Measurements from ENCODE around the gene ABLIM1. TPM values are rescaled to one million over a fixed set of nuclear protein-coding genes. Genes with fewer than 3 reads are reported as not detected.

The ABLIM1 gene
- total RNA-seq, 4 donors from 2014 or later, result 84.7 to 203 (median 150) TPM

- H3K36me3 ChIP-seq, result no peaks in the 10 kb centered on the region
- in situ Hi-C loops (cut with MboI; ENCODE audit: low sequenced_read_pairs in 4 of 4) (loop anchor here in 1 of 4 donors (10.0 kb wide), 1 partner anchor 137 kb away; no protein-coding TSS in a partner anchor), intact Hi-C loops (cut with DNase I; ENCODE audit: low total_unique reads) (no loop called here)
- TF ChIP-seq POLR2A (IDR thresholded peaks at IDR 0.05) (no peak), CTCF (IDR thresholded peaks at IDR 0.05 in 4 of 5, conservative IDR thresholded peaks at IDR 0.05 in 1 of 5) (no peak)
- H3K9me3 ChIP-seq, result no peaks in the 10 kb centered on the region
- H3K4me3 ChIP-seq, result no peak overlapping the region
- H3K4me1 ChIP-seq, result peaks cover 3 to 20% of the 10 kb centered on the region in 2 donors
- no peak for DNase-seq
- H3K27ac ChIP-seq, result no peak overlapping the region
- no peaks in the 10 kb centered on the region for H3K27me3 ChIP-seq
- ATAC-seq, result no peak
Measured at GRCh38 chr10:114691442-114691941, 33.4 kb upstream of the ABLIM1 start.

- Histone ChIP-seq H3K27me3 (no peaks in the 10 kb centered on the region), H3K27ac (no peak overlapping the region), H3K4me3 (no peak overlapping the region), H3K4me1 (peaks cover 5 to 25% of the 10 kb centered on the region in 2 donors), H3K36me3 (no peaks in the 10 kb centered on the region), H3K9me3 (no peaks in the 10 kb centered on the region)
- DNase-seq, result no peak
- in situ Hi-C loops (cut with MboI; ENCODE audit: low sequenced_read_pairs in 4 of 4), result no loop called here
- ATAC-seq, result no peak
- intact Hi-C loops (cut with DNase I; ENCODE audit: low total_unique reads), result no loop called here
- TF ChIP-seq POLR2A (IDR thresholded peaks at IDR 0.05) (no peak), CTCF (IDR thresholded peaks at IDR 0.05 in 4 of 5, conservative IDR thresholded peaks at IDR 0.05 in 1 of 5) (no peak)
Measured at GRCh38 chr10:114688786-114689185, 30.7 kb upstream of the ABLIM1 start.

GRCh38 chr10:114687459-114687858 is 29.4 kb upstream of the ABLIM1 start:
- no peak for TF ChIP-seq POLR2A (IDR thresholded peaks at IDR 0.05)
- no peak for TF ChIP-seq CTCF (IDR thresholded peaks at IDR 0.05 in 4 of 5, conservative IDR thresholded peaks at IDR 0.05 in 1 of 5)
- Histone ChIP-seq H3K4me3 (no peak overlapping the region), H3K36me3 (no peaks in the 10 kb centered on the region), H3K27me3 (no peaks in the 10 kb centered on the region), H3K9me3 (no peaks in the 10 kb centered on the region), H3K27ac (peak overlapping the region in 3 of 4 donors; percentile 6 to 83 (median 78)), H3K4me1 (peaks cover 5 to 34% of the 10 kb centered on the region in 2 donors)
- in situ Hi-C loops (cut with MboI; ENCODE audit: low sequenced_read_pairs in 4 of 4) (no loop called here), intact Hi-C loops (cut with DNase I; ENCODE audit: low total_unique reads) (no loop called here)
- no peak for ATAC-seq
- DNase-seq, result no peak

GRCh38 chr10:114686013-114686412 is 27.9 kb upstream of the ABLIM1 start:
- H3K27me3 ChIP-seq, result no peaks in the 10 kb centered on the region
- no peak for DNase-seq
- no peaks in the 10 kb centered on the region for H3K9me3 ChIP-seq
- no peak overlapping the region for H3K4me3 ChIP-seq
- peaks cover 8 to 46% of the 10 kb centered on the region in 2 donors for H3K4me1 ChIP-seq
- no peaks in the 10 kb centered on the region for H3K36me3 ChIP-seq
- TF ChIP-seq CTCF (IDR thresholded peaks at IDR 0.05 in 4 of 5, conservative IDR thresholded peaks at IDR 0.05 in 1 of 5), result no peak
- TF ChIP-seq POLR2A (IDR thresholded peaks at IDR 0.05), result no peak
- no peak for ATAC-seq
- in situ Hi-C loops (cut with MboI; ENCODE audit: low sequenced_read_pairs in 4 of 4), result no loop called here
- intact Hi-C loops (cut with DNase I; ENCODE audit: low total_unique reads), result no loop called here
- peak overlapping the region; percentile 74 to 83 (median 76) for H3K27ac ChIP-seq

GRCh38 chr10:114685456-114685855 is 27.4 kb upstream of the ABLIM1 start:
- DNase-seq (no peak), ATAC-seq (no peak)
- no peak overlapping the region for H3K4me3 ChIP-seq
- H3K36me3 ChIP-seq, result no peaks in the 10 kb centered on the region
- H3K27ac ChIP-seq, result peak overlapping the region; percentile 74 to 83 (median 76)
- H3K27me3 ChIP-seq, result no peaks in the 10 kb centered on the region
- intact Hi-C loops (cut with DNase I; ENCODE audit: low total_unique reads) (no loop called here), in situ Hi-C loops (cut with MboI; ENCODE audit: low sequenced_read_pairs in 4 of 4) (no loop called here)
- H3K9me3 ChIP-seq, result no peaks in the 10 kb centered on the region
- H3K4me1 ChIP-seq, result peaks cover 8 to 46% of the 10 kb centered on the region in 2 donors
- TF ChIP-seq POLR2A (IDR thresholded peaks at IDR 0.05) (no peak), CTCF (IDR thresholded peaks at IDR 0.05 in 4 of 5, conservative IDR thresholded peaks at IDR 0.05 in 1 of 5) (no peak)
